ENCODE data around the gene COX6B2.
A peak's percentile ranks its signal among the peaks of the same experiment; 100 is the strongest.
"Not testable (repeated sequence)": the region's sequence is repeated elsewhere in the genome, so short reads cannot be mapped to it uniquely, and the experiment has no call there.

COX6B2 gene, protein sequence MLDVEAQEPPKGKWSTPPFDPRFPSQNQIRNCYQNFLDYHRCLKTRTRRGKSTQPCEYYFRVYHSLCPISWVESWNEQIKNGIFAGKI

DNA sequence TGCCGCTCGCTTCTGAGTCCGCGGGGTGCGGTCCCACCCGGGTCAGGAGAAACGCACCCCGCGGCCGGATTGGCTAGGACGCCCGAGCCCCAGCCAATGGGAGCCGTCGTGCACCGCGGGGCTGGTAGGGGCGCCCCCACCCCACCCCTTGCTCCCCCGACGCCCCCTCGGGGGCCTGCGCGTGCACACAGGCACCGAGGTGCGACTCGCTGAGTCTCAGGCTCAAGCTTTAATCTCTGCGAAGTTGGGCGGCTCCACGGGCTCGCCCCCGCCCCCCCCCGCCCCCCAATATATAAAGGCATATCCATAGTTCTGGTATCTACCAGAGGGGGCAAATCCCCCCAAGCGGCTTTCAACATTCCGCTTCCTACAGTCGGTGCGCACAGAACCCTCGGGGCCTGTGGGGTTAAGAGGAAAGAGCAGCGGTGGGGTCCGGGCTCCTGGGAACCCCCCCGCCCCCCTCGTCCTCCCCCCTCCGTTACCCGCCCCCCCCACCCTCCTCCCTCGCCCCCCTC, at the start of gene COX6B2:
COX6B2 (minus strand) TSS at position 22 of the 515 bp plus-strand sequence. CDS start 198 bp downstream, outside the sequence.
- no peak for DNase-seq (ENCODE audit: low spot score)
- in situ Hi-C loops (cut with MboI; ENCODE audit: low sequenced_read_pairs, unreplicated experiment), result no loop called here
- TF ChIP-seq, protein P1, sequence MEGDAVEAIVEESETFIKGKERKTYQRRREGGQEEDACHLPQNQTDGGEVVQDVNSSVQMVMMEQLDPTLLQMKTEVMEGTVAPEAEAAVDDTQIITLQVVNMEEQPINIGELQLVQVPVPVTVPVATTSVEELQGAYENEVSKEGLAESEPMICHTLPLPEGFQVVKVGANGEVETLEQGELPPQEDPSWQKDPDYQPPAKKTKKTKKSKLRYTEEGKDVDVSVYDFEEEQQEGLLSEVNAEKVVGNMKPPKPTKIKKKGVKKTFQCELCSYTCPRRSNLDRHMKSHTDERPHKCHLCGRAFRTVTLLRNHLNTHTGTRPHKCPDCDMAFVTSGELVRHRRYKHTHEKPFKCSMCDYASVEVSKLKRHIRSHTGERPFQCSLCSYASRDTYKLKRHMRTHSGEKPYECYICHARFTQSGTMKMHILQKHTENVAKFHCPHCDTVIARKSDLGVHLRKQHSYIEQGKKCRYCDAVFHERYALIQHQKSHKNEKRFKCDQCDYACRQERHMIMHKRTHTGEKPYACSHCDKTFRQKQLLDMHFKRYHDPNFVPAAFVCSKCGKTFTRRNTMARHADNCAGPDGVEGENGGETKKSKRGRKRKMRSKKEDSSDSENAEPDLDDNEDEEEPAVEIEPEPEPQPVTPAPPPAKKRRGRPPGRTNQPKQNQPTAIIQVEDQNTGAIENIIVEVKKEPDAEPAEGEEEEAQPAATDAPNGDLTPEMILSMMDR (IDR thresholded peaks at IDR 0.05; ENCODE audit: borderline replicate concordance, control extremely low read depth, extremely low read depth, insufficient read depth, missing control alignments), result no peak

DNA sequence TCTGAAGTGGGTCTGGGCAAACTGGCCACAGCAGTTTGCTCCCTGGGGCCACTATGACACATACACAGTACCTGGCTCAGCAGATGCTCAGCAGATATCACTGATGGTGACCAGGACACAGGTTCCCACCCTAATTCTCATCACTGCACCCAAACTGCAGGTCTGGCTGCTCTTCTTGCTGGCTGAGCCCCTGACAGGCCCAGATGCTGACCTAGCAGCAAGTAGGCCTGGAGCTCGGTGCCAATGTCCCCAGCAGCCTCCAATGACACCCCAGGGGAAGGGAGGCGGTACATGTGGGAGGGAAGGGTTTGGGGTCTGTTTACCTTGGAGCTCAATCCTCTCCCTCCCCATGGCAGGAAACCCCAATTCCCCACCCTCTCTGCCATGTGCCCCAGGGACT, 48.0 kb upstream of the COX6B2 start:
- TF ChIP-seq, protein P1 (IDR thresholded peaks at IDR 0.05; ENCODE audit: borderline replicate concordance, control extremely low read depth, extremely low read depth, insufficient read depth, missing control alignments), result no peak
- DNase-seq (ENCODE audit: low spot score), result no peak
- in situ Hi-C loops (cut with MboI; ENCODE audit: low sequenced_read_pairs, unreplicated experiment), result no loop called here

DNA sequence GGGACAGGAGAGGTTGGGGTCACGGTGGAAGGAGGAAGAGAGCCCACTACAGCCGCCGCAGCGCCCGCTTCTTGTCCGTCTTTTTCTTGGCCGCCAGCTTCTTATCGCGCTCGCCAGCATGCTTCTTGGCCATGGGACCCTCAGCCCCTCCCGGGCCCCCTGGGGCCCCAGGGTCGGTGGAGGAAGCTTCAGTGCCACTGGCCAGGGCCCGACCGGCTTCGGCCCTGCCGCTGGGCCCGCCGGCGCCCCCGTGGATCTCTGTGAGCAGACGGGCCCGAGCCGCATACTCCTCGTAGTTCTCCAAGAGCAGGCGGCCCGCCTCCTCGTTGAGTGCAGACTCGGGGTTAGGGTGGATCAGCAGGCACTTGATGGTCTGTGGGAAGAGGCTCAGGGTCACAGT, 46.9 kb upstream of the COX6B2 start:
- DNase-seq (ENCODE audit: low spot score); in situ Hi-C loops (cut with MboI; ENCODE audit: low sequenced_read_pairs, unreplicated experiment): not testable (repeated sequence)

DNA sequence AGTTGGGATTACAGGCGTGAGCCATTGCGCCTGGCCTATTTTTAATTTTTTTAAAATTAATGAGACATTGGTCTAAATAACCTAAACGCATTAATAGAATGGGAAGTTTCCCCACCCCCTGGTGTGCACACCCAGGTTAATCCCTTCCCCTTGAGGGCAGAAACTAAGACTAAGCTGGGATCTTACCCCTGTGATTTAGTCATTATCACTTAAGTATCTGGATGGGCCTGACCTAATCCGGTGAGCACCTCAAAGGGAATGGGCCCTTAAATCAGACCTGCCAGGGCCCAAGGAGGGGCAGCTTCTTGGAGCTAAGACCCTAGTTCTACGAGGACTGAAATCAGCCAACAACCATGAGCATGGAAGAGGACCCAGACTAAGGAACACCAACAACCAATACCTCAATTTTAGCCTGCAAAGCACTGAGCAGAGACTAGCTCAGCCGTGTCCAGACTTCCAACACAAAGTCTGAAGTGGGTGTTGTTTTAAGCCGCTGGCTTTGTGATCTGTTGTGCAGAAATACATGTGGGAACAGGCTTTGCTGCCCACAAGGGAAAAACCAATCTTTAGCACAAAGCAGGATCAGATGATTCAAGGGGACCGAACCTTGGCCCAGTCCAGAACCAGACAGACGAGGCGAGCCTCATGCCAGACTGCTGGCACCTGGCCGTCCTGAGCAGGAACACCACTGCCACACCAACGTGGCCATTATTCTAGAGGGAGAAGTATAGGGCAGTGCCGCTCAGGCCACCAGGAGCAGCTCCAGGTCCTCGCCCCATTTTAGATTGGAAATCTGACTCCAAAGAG, 46.0 kb upstream of the COX6B2 start:
- no peak for DNase-seq (ENCODE audit: low spot score)
- TF ChIP-seq, protein P1 (IDR thresholded peaks at IDR 0.05; ENCODE audit: borderline replicate concordance, control extremely low read depth, extremely low read depth, insufficient read depth, missing control alignments), result no peak
- in situ Hi-C loops (cut with MboI; ENCODE audit: low sequenced_read_pairs, unreplicated experiment), result no loop called here

DNA sequence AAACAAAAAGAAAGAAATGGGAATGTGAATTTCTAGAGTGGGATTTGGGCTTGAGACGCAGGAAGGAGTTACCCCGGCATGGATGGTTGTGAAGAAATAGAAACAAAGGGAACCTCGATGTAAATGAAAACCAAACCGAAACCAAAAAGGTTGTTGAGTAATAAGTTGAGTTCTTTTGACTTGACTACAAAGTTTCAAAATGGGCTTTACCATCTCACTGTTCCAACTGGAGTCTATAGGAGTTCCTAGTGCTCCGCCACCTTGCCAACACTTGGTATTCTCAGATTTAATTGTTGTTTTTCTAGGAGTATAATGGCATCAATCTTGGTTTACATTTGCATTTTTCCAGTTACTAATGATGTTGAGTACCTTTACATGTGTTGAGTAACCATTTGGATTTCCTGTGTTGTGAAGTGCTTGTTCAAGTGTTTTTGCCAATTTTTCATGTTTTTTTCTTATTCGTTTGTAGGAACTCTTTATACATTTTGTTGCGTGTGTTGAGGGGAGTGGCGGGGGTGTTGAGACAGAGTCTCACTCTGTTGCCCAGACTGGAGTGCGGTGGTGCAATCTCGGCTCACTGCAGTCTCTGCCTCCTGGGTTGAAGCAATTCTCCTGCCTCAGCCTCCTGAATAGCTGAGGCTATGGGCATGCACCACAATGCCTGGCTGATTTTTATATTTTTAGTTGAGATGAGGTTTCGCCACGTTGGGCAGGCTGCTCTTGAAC, 43.8 kb upstream of the COX6B2 start:
- DNase-seq (ENCODE audit: low spot score), result peak; percentile 66
- TF ChIP-seq, protein P1 (IDR thresholded peaks at IDR 0.05; ENCODE audit: borderline replicate concordance, control extremely low read depth, extremely low read depth, insufficient read depth, missing control alignments), result no peak
- in situ Hi-C loops (cut with MboI; ENCODE audit: low sequenced_read_pairs, unreplicated experiment), result no loop called here

DNA sequence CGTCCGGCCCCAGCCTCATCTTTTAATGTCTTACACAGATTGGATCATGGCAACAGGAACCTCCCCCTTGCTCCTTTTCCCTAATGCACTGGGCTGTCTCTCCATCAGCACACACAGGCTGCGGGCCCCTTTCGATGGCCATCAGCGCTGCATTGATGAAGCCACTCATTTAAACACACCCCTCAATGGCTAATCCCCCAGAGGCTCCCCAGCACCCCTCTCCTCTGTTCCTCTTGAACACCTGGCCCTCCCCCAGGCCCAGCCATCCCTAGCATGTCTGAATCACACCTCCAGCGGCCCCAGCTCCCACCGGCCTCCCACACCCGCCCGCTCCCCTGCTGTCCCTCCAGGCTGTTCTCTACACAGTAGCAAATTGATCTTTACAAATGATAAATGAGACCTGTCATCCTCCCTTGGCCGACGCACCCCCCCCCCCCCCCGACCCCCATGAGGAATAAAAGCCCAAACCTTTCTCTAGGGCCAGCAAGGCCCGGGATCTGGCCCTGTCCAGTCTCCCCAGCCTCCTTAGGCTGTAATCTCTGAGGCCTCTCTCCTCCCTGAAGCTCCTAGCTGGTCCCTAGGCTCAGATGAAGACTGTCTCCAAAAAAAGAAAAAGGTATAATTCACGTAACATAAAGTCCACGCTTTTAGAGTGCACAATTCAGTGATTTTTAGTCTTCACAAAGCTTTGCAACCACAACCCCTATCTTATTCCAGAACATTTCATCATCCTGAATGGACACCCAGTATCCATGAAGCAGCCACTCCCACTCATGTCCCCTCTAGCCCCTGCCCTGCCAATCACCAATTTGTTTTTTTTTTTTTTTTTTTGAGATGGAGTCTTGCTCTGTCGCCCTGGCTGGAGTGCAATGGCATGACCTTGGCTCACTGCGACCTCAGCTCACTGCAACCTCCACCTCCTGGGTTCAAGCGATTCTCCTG, 38.6 kb upstream of the COX6B2 start:
- TF ChIP-seq, protein P1 (IDR thresholded peaks at IDR 0.05; ENCODE audit: borderline replicate concordance, control extremely low read depth, extremely low read depth, insufficient read depth, missing control alignments), result no peak
- in situ Hi-C loops (cut with MboI; ENCODE audit: low sequenced_read_pairs, unreplicated experiment), result no loop called here
- no peak for DNase-seq (ENCODE audit: low spot score)
